Liver (tissue), 9 donors: ENCODE data around the gene TMPRSS11A. TPM values are rescaled to one million over a fixed set of nuclear protein-coding genes. Genes with fewer than 3 reads are reported as not detected.

Experiments
- DNase-seq: peaks from one replicate; pipeline ENCODE4 v3.0.0-alpha.2; 2017; ENCODE audit warnings: low spot score
- H3K27ac ChIP-seq, 2 donors: one replicate each; pipeline ENCODE4 v1.7.0; 2013; ENCODE audit warnings: inconsistent platforms in 2 of 2, low read length in 2 of 2, control low read depth in 1 of 2, low read depth in 1 of 2, mild to moderate bottlenecking in 1 of 2
- H3K27me3 ChIP-seq, 4 donors: one replicate each; pipeline versions ENCODE4 v1.6.1 to v1.7.0; 2013; ENCODE audit warnings: low read length in 3 of 4, inconsistent platforms in 1 of 4, mild to moderate bottlenecking in 1 of 4, moderate library complexity in 1 of 4; ENCODE audit not compliant: control insufficient read depth in 4 of 4, insufficient read depth in 4 of 4
- H3K36me3 ChIP-seq, 4 donors: one replicate each; pipeline versions ENCODE4 v1.6.1 to v1.7.0; 2013; ENCODE audit warnings: low read length in 3 of 4, mild to moderate bottlenecking in 3 of 4, low read depth in 1 of 4, moderate library complexity in 1 of 4; ENCODE audit not compliant: control insufficient read depth in 4 of 4, insufficient read depth in 3 of 4
- H3K4me1 ChIP-seq, 4 donors: one replicate each; pipeline versions ENCODE4 v1.6.1 to v1.7.0; 2013; ENCODE audit warnings: low read length in 3 of 4, mild to moderate bottlenecking in 3 of 4, moderate library complexity in 1 of 4; ENCODE audit not compliant: control insufficient read depth in 4 of 4, insufficient read depth in 4 of 4
- H3K4me3 ChIP-seq, 3 donors: one replicate each; pipeline versions ENCODE4 v1.6.1 to v1.7.0; 2013; ENCODE audit warnings: low read length in 3 of 3, control low read depth in 1 of 3, low read depth in 1 of 3, mild to moderate bottlenecking in 1 of 3
- H3K9ac ChIP-seq, 2 donors: one replicate each; pipeline ENCODE4 v1.7.0; 2013; ENCODE audit warnings: low read length in 2 of 2, mild to moderate bottlenecking in 2 of 2, moderate library complexity in 2 of 2, control low read depth in 1 of 2, low read depth in 1 of 2
- H3K9me3 ChIP-seq, 4 donors: one replicate each; pipeline versions ENCODE4 v1.6.1 to v1.7.0; 2013; ENCODE audit warnings: low read length in 3 of 4; ENCODE audit not compliant: control insufficient read depth in 4 of 4
- CTCF ChIP-seq: fragments of 150-350 bp; IDR thresholded peaks from 2 replicates; pipeline ENCODE4 v1.5.1; 2017; ENCODE audit warnings: improper control_type of control experiment, low read depth, low read length; ENCODE audit not compliant: missing input control
- EGR1 ChIP-seq, 2 donors: IDR thresholded peaks; 2 replicates each; pipeline ENCODE4 v1.6.1; 2016 to 2018; ENCODE audit warnings: antibody characterized with exemption in 2 of 2, low read depth in 2 of 2
- FOXA1 ChIP-seq: IDR thresholded peaks from 2 replicates; pipeline ENCODE4 v1.6.1; 2016; ENCODE audit warnings: antibody characterized with exemption
- FOXA2 ChIP-seq: IDR thresholded peaks from 2 replicates; pipeline ENCODE4 v1.6.1; 2016; ENCODE audit warnings: antibody characterized with exemption
- GABPA ChIP-seq, 2 donors: IDR thresholded peaks in 1 of 2; conservative IDR thresholded peaks in 1 of 2; 2 replicates each; pipeline ENCODE4 v1.6.1; 2016; ENCODE audit warnings: antibody characterized with exemption in 2 of 2, mild to moderate bottlenecking in 1 of 2, moderate library complexity in 1 of 2
- HNF4A ChIP-seq, 2 donors: conservative IDR thresholded peaks; 2 replicates each; pipeline ENCODE4 v1.6.1; 2016; ENCODE audit warnings: antibody characterized with exemption in 2 of 2, mild to moderate bottlenecking in 2 of 2
- HNF4G ChIP-seq: IDR thresholded peaks from 2 replicates; pipeline ENCODE4 v1.6.1; 2016; ENCODE audit warnings: antibody characterized with exemption
- JUND ChIP-seq, 2 donors: IDR thresholded peaks; 2 replicates each; pipeline ENCODE4 v1.6.1; 2016; ENCODE audit warnings: antibody characterized with exemption in 2 of 2
- MAX ChIP-seq: IDR thresholded peaks from 2 replicates; pipeline ENCODE4 v1.6.1; 2016; ENCODE audit warnings: antibody characterized with exemption
- NR2F2 ChIP-seq: IDR thresholded peaks from 2 replicates; pipeline ENCODE4 v1.6.1; 2016; ENCODE audit warnings: antibody characterized with exemption
- RAD21 ChIP-seq, 2 donors: IDR thresholded peaks; 2 replicates each; pipeline ENCODE4 v1.6.1; 2016; ENCODE audit warnings: antibody characterized with exemption in 2 of 2, mild to moderate bottlenecking in 2 of 2
- REST ChIP-seq: IDR thresholded peaks from 2 replicates; pipeline ENCODE4 v1.6.1; 2016; ENCODE audit warnings: antibody characterized with exemption, mild to moderate bottlenecking
- RXRA ChIP-seq, 2 donors: IDR thresholded peaks; 2 replicates each; pipeline ENCODE4 v1.6.1; 2017 to 2018; ENCODE audit warnings: antibody characterized with exemption in 2 of 2, mild to moderate bottlenecking in 1 of 2
- SP1 ChIP-seq: IDR thresholded peaks from 2 replicates; pipeline ENCODE4 v1.6.1; 2018; ENCODE audit warnings: antibody characterized with exemption, mild to moderate bottlenecking
- TAF1 ChIP-seq: conservative IDR thresholded peaks from 2 replicates; pipeline ENCODE4 v1.6.1; 2016; ENCODE audit warnings: antibody characterized with exemption, mild to moderate bottlenecking
- YY1 ChIP-seq: IDR thresholded peaks from 2 replicates; pipeline ENCODE4 v1.6.1; 2016; ENCODE audit warnings: antibody characterized with exemption, mild to moderate bottlenecking
- WGBS: extraction: QIAGEN DNeasy Blood & Tissue Kit; methylation state at CpG from one replicate; pipeline ENCODE4 v1.1.7; 2013; 5-methylcytosine and 5-hydroxymethylcytosine counted together
- polyA plus RNA-seq, 2 donors: library from polyadenylated mRNA; stranded (reverse) in 1 of 2; unstranded in 1 of 2; fragments of 200-250 nt in 1 of 2; fragments of >200 nt in 1 of 2; fragmentation: Nextera tagmentation in 1 of 2; extraction: Ambion mirVana in 1 of 2; gene quantifications; one replicate each; pipeline versions ENCODE4 v1.2.1 to v1.2.3, GENCODE V29; 2013 to 2015
- total RNA-seq, 2 donors: library from RNA; depleted of rRNA; stranded (reverse); fragments of >200 nt; gene quantifications; one replicate each; pipeline ENCODE4 v1.2.3, GENCODE V29; 2014
- TF ChIP-seq, protein P1 (sequence below): IDR thresholded peaks from 2 replicates; pipeline ENCODE4 v1.6.1; 2016; ENCODE audit warnings: antibody characterized with exemption
- TF ChIP-seq, protein P2 (sequence below): IDR thresholded peaks from 2 replicates; pipeline ENCODE4 v1.6.1; 2016; ENCODE audit warnings: antibody characterized with exemption
- donor health status: healthy.
- donor health status: healthy.
- donor health status: healthy.
- donor health status: healthy.
- donor health status: healthy.

Gene TMPRSS11A
- total and polyA plus RNA-seq, 4 donors: 0.01 TPM; not detected in 3

- Histone ChIP-seq H3K4me1 (no peaks in the 10 kb centered on the region), H3K27ac (no peak overlapping the region), H3K9me3 (peaks cover 0 to 2% (median 1%) of the 10 kb centered on the region in 4 donors), H3K36me3 (no peaks in the 10 kb centered on the region), H3K4me3 (no peak overlapping the region), H3K9ac (no peak overlapping the region), H3K27me3 (no peaks in the 10 kb centered on the region)
- DNase-seq: no peak
- WGBS: 90% methylated on average over 7 of the region's 7 CpGs
- TF ChIP-seq GABPA (IDR thresholded peaks at IDR 0.05 in 1 of 2, conservative IDR thresholded peaks at IDR 0.05 in 1 of 2): no peak
- no peak for TF ChIP-seq TAF1
- TF ChIP-seq RXRA (IDR thresholded peaks at IDR 0.05): no peak
- no peak for TF ChIP-seq NR2F2
- no peak for TF ChIP-seq REST
- TF ChIP-seq JUND (IDR thresholded peaks at IDR 0.05): no peak
- TF ChIP-seq, protein P1, sequence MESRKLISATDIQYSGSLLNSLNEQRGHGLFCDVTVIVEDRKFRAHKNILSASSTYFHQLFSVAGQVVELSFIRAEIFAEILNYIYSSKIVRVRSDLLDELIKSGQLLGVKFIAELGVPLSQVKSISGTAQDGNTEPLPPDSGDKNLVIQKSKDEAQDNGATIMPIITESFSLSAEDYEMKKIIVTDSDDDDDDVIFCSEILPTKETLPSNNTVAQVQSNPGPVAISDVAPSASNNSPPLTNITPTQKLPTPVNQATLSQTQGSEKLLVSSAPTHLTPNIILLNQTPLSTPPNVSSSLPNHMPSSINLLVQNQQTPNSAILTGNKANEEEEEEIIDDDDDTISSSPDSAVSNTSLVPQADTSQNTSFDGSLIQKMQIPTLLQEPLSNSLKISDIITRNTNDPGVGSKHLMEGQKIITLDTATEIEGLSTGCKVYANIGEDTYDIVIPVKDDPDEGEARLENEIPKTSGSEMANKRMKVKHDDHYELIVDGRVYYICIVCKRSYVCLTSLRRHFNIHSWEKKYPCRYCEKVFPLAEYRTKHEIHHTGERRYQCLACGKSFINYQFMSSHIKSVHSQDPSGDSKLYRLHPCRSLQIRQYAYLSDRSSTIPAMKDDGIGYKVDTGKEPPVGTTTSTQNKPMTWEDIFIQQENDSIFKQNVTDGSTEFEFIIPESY: no peak
- TF ChIP-seq HNF4G: no peak
- no peak for TF ChIP-seq RAD21 (IDR thresholded peaks at IDR 0.05)
- TF ChIP-seq CTCF: no peak
- no peak for TF ChIP-seq MAX
- no peak for TF ChIP-seq SP1
- no peak for TF ChIP-seq FOXA2
- no peak for TF ChIP-seq YY1
- TF ChIP-seq EGR1 (IDR thresholded peaks at IDR 0.05; ENCODE audit: low read depth in 2 of 2): no peak
- TF ChIP-seq, protein P2, sequence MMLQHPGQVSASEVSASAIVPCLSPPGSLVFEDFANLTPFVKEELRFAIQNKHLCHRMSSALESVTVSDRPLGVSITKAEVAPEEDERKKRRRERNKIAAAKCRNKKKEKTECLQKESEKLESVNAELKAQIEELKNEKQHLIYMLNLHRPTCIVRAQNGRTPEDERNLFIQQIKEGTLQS: no peak
- no peak for TF ChIP-seq FOXA1
- TF ChIP-seq HNF4A (conservative IDR thresholded peaks at IDR 0.05): no peak
Observed at GRCh38 chr4:67926485-67926884, 36.8 kb downstream of the TMPRSS11A start.
